BJ (cell line): ENCODE measurements around the gene XYLT1. TPM values are rescaled to one million over a fixed set of nuclear protein-coding genes. Genes with fewer than 3 reads are reported as not detected.
A peak's percentile ranks its signal among the peaks of the same experiment; 100 is the strongest.

Source experiments
- CTCF ChIA-PET: fragments of 350-600 bp; formaldehyde crosslinking; extraction: SDS; loops from one replicate; lab custom pipeline; 2021; ENCODE audit warnings: antibody characterized with exemption, inconsistent platforms; lab: Yijun Ruan, JAX
- POLR2A ChIA-PET: fragments of 300-600 bp; sonication (Branson Sonifier 250); formaldehyde crosslinking; extraction: SDS; loops from one replicate; lab custom pipeline; 2021; ENCODE audit warnings: antibody characterized with exemption; lab: Charles Lee
- DNase-seq: peaks from one replicate; pipeline ENCODE4 v3.0.0-alpha.2; 2011; ENCODE audit warnings: low read depth
- H3K27me3 ChIP-seq: 2 replicates; pipeline ENCODE4 v1.6.0; 2011; ENCODE audit warnings: low read length; ENCODE audit not compliant: control insufficient read depth, insufficient read depth
- H3K36me3 ChIP-seq: 2 replicates; pipeline ENCODE4 v1.5.1; 2011; ENCODE audit warnings: low read length; ENCODE audit not compliant: control insufficient read depth, insufficient read depth
- H3K4me3 ChIP-seq: 2 replicates; pipeline ENCODE4 v1.5.1; 2011; ENCODE audit warnings: low read depth, mild to moderate bottlenecking, control low read depth, low read length
- polyA plus RNA-seq: library from polyadenylated mRNA; depleted of rRNA; stranded (reverse); fragments of >200 nt; gene quantifications from 2 replicates; pipeline ENCODE4 v1.2.3, GENCODE V29; 2011
- TF ChIP-seq, protein P1 (sequence below): IDR thresholded peaks from 2 replicates; pipeline ENCODE4 v1.5.1; 2011; ENCODE audit warnings: low read depth, mild to moderate bottlenecking, control low read depth, inconsistent platforms, low read length, moderate library complexity; ENCODE audit not compliant: insufficient read depth

Gene XYLT1
- polyA plus RNA-seq, 1 experiment, result 15.9 TPM

DNA sequence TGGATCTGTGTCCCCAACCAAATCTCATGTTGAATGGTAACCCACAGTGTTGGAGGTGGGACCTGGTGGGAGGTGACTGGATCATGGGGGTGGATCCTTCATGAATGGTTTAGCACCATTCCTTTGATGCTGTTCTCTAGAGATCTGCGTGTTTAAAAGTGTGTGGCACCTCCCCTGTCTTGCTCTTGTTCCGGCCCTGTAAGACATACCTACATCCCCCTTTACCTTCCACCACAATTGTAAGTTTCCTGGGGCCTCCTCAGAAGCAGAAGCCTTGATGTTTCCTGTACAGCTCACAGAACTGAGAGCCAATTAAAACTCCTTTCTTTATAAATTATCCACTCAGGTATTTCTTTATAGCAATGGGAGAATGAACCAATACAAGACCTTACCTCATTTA is 257.7 kb downstream of the XYLT1 start:
- Histone ChIP-seq H3K36me3 (peaks cover 1% of the 10 kb centered on the region; the same call in 1 of the 2 replicates), H3K27me3 (no peaks in the 10 kb centered on the region), H3K4me3 (no peak overlapping the region)
- TF ChIP-seq, protein P1, sequence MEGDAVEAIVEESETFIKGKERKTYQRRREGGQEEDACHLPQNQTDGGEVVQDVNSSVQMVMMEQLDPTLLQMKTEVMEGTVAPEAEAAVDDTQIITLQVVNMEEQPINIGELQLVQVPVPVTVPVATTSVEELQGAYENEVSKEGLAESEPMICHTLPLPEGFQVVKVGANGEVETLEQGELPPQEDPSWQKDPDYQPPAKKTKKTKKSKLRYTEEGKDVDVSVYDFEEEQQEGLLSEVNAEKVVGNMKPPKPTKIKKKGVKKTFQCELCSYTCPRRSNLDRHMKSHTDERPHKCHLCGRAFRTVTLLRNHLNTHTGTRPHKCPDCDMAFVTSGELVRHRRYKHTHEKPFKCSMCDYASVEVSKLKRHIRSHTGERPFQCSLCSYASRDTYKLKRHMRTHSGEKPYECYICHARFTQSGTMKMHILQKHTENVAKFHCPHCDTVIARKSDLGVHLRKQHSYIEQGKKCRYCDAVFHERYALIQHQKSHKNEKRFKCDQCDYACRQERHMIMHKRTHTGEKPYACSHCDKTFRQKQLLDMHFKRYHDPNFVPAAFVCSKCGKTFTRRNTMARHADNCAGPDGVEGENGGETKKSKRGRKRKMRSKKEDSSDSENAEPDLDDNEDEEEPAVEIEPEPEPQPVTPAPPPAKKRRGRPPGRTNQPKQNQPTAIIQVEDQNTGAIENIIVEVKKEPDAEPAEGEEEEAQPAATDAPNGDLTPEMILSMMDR, result no peak
- ChIA-PET CTCF (interaction anchor here (2.4 kb wide), 1 partner anchor 18 kb away, joined by 8 read pairs; no protein-coding TSS in a partner anchor), POLR2A (no interaction called here)
- no peak for DNase-seq

DNA sequence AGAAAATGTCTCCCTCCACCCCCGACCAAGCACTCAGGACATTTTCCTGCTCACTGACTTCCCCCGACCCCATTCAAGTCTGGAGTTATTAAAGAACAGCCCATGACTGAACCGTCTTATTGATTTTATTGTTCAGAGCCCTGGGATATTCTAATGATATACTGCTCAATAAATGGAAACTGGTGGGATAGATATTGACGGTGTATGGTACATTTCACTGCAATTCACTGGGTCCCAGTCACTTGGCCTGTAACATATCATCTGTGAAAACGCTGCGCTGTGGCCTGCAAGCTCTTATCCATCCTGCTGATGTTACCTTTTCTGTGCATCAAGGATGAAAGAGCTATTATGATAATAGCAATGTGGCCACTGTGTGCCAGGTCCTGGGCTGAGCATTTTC is 258.2 kb downstream of the XYLT1 start:
- TF ChIP-seq, protein P1, result no peak
- DNase-seq, result no peak
- H3K27me3 ChIP-seq, result no peaks in the 10 kb centered on the region
- ChIA-PET CTCF (interaction anchor here (2.4 kb wide), 1 partner anchor 18 kb away, joined by 8 read pairs; no protein-coding TSS in a partner anchor), POLR2A (no interaction called here)
- H3K4me3 ChIP-seq, result no peak overlapping the region
- peaks cover 1% of the 10 kb centered on the region; the same call in 1 of the 2 replicates for H3K36me3 ChIP-seq

DNA sequence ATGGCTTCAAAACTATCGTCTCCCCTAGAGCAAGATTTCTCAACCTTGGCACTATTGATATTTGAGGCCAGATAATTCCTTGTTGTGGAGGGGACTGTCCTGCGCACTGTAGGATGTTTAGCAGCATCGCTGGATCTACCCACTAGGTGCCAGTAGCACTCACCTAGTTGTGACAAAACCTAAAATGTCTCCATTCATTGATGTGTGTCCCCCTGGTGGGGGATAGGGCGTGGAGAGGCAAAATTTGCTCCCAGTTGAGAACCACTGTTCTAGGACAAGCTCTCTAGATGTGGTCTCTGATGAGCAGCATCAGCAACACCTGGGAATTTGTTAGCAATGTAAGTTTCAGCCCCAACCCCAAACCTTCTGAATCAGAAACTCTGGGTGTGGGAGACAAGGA is 259.0 kb downstream of the XYLT1 start:
- POLR2A ChIA-PET, result no interaction called here
- H3K4me3 ChIP-seq, result no peak overlapping the region
- no peak for DNase-seq
- TF ChIP-seq, protein P1, result peak; percentile 7; the same call in 1 of the 2 replicates
- H3K36me3 ChIP-seq, result peaks cover 1% of the 10 kb centered on the region; the same call in 1 of the 2 replicates
- CTCF ChIA-PET, result interaction anchor here (2.4 kb wide), 1 partner anchor 17 kb away, joined by 8 read pairs; no protein-coding TSS in a partner anchor
- no peaks in the 10 kb centered on the region for H3K27me3 ChIP-seq

DNA sequence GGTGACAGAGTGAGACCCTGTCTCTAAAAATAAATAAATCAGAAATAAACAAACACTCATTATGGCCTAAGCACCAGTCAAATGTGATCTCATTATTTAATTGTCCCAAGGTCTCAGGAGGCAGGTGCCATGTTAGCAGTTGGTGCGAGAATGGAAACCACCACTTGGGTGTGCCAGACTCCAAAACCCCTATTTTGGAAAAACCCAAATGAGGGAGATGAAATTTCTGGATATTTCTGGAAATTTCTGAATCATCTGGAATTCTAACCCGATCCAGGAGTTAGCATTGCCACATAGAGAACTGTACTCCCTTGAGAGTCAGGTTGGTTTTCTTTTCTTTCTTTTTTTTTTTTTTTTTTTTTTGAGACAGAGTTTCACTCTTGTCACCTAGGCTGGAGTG is 264.0 kb downstream of the XYLT1 start:
- TF ChIP-seq, protein P1, result 0 out of 2 replicates have a peak, but pooled peaks have one; percentile 13
- no peak for DNase-seq
- no peaks in the 10 kb centered on the region for H3K36me3 ChIP-seq
- no peak overlapping the region for H3K4me3 ChIP-seq
- ChIA-PET CTCF (interaction anchor here (0.9 to 3.7 kb wide), 5 partner anchors 10 to 263 kb away, joined by 4 to 17 read pairs (median 4); no protein-coding TSS in a partner anchor), POLR2A (no interaction called here)
- H3K27me3 ChIP-seq, result no peaks in the 10 kb centered on the region

DNA sequence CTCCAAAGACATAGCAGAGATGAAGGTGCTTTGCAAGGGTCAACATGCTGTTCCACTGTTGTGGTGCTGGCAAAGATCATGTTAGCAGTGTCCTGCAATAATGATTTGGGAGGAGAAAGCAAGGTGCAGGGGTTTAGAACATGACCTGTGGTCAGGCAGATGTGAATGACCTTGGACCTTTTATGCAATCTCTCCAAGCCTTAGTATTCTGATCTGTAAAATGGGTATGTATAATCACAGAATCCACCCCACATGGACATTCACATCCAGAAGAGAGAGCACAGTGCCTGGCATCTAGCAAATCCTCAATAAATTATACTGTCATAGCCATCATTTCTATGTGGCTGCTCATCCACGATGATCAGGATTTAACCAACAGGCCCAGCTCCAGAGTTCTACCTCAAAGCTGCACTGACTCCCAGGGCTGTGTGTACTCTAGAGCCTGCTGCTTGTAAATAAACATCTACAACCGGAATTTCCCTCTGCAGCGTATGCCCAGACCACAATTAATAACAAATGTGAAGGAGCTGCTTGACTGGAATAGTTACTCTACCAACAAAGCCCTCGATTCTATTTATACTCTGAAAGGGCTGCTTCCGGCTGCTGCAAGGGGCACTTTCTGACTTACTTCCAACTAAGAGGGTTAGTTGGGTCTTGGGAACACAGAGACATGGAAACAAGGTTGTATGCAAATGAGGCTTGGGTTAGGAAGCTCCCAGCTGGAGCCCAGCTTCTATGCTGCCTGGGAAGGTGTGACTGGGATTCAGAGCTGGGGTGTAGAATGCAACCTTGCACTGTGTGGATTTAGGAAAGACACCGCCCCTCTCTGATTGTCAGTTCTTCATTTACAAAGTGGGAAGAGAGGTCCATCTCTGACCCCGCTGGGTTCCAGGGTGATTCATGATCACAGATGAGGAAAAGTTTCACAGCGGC is 265.2 kb downstream of the XYLT1 start:
- Histone ChIP-seq H3K36me3 (no peaks in the 10 kb centered on the region), H3K27me3 (no peaks in the 10 kb centered on the region), H3K4me3 (no peak overlapping the region)
- DNase-seq, result peak; percentile 71
- ChIA-PET CTCF (interaction anchor here (0.9 to 3.7 kb wide), 6 partner anchors 11 to 307 kb away, joined by 3 to 17 read pairs (median 4); no protein-coding TSS in a partner anchor), POLR2A (interaction anchor here (0.7 kb wide), 1 partner anchor 413 kb away, joined by 23 read pairs; no protein-coding TSS in a partner anchor)
- TF ChIP-seq, protein P1, result no peak
